ENCODE results near the gene UPF1. TPM values are rescaled to one million over a fixed set of nuclear protein-coding genes. Genes with fewer than 3 reads are reported as not detected.

UPF1 gene
- total and polyA plus RNA-seq, 2 of the 13 experiments (the other 11 are each of a cell fraction or from before 2014, with no cell fraction given), result 16.9 to 41.8 TPM

DNA sequence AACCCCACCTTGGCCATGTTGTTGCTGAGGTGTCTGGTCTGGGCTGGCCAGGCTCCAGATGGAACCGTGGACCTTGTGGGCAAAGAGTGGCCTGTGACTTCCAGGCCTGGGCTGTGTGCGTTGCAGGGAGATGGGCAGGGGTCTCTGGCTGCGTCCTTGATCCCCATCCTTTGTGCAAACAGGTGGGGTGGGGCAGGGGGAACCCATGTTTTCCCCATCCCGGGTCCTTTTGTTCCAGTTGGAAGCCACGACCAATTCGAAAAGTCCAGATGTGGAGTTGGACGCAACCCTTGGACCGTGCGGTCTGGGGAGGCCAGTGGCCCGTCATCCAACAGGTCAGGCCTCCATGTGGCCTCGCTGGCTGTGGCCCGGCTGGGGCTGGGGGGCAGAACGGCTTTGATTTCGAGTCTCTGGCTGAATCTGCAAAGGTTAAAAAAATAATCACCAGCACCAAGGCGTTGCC, 27.6 kb upstream of the UPF1 start (continued):
- TF ChIP-seq, protein P1, sequence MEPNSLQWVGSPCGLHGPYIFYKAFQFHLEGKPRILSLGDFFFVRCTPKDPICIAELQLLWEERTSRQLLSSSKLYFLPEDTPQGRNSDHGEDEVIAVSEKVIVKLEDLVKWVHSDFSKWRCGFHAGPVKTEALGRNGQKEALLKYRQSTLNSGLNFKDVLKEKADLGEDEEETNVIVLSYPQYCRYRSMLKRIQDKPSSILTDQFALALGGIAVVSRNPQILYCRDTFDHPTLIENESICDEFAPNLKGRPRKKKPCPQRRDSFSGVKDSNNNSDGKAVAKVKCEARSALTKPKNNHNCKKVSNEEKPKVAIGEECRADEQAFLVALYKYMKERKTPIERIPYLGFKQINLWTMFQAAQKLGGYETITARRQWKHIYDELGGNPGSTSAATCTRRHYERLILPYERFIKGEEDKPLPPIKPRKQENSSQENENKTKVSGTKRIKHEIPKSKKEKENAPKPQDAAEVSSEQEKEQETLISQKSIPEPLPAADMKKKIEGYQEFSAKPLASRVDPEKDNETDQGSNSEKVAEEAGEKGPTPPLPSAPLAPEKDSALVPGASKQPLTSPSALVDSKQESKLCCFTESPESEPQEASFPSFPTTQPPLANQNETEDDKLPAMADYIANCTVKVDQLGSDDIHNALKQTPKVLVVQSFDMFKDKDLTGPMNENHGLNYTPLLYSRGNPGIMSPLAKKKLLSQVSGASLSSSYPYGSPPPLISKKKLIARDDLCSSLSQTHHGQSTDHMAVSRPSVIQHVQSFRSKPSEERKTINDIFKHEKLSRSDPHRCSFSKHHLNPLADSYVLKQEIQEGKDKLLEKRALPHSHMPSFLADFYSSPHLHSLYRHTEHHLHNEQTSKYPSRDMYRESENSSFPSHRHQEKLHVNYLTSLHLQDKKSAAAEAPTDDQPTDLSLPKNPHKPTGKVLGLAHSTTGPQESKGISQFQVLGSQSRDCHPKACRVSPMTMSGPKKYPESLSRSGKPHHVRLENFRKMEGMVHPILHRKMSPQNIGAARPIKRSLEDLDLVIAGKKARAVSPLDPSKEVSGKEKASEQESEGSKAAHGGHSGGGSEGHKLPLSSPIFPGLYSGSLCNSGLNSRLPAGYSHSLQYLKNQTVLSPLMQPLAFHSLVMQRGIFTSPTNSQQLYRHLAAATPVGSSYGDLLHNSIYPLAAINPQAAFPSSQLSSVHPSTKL (CRISPR knock-in tag; IDR thresholded peaks at IDR 0.05), result 0 out of 2 replicates have a peak, but pooled peaks have one; percentile 4
- no peak for TF ChIP-seq NFIB (CRISPR knock-in tag; IDR thresholded peaks at IDR 0.05; ENCODE audit: borderline replicate concordance)
- TF ChIP-seq, protein P2, sequence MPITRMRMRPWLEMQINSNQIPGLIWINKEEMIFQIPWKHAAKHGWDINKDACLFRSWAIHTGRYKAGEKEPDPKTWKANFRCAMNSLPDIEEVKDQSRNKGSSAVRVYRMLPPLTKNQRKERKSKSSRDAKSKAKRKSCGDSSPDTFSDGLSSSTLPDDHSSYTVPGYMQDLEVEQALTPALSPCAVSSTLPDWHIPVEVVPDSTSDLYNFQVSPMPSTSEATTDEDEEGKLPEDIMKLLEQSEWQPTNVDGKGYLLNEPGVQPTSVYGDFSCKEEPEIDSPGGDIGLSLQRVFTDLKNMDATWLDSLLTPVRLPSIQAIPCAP (CRISPR knock-in tag; IDR thresholded peaks at IDR 0.05; ENCODE audit: low read depth), result no peak
- 0 out of 2 replicates have a peak, but pooled peaks have one; percentile 27 for TF ChIP-seq KDM5B (CRISPR knock-in tag; IDR thresholded peaks at IDR 0.05; ENCODE audit: borderline replicate concordance)
- TF ChIP-seq HNRNPUL1 (IDR thresholded peaks at IDR 0.05; ENCODE audit: low read depth, low read length), result no peak
- no peak for TF ChIP-seq ZMAT5 (CRISPR knock-in tag; IDR thresholded peaks at IDR 0.05; ENCODE audit: borderline replicate concordance, low read depth)
- TF ChIP-seq SOX13 (IDR thresholded peaks at IDR 0.05), result no peak
- 0 out of 4 replicates have a peak, but pooled peaks of 1 of the 2 experiments have one; percentile 5 for TF ChIP-seq SOX13 (CRISPR knock-in tag; conservative IDR thresholded peaks at IDR 0.05 in 1 of 2, IDR thresholded peaks at IDR 0.05 in 1 of 2)
- peak; percentile 45; the same call in 1 of the 2 replicates for TF ChIP-seq PHF8 (CRISPR knock-in tag; IDR thresholded peaks at IDR 0.05)
- TF ChIP-seq MYC (CRISPR knock-in tag; IDR thresholded peaks at IDR 0.05; ENCODE audit: borderline replicate concordance), result peak; percentile 57; the same call in 1 of the 2 replicates
- no peak for TF ChIP-seq CREB1 (IDR thresholded peaks at IDR 0.05)
- no peak for TF ChIP-seq CREB1 (CRISPR knock-in tag; IDR thresholded peaks at IDR 0.05)
- peak; percentile 55; the same call in 1 of the 2 replicates for TF ChIP-seq HNF4G (IDR thresholded peaks at IDR 0.05; ENCODE audit: borderline replicate concordance, low read depth, low read length)
- no peak for TF ChIP-seq HNF4G (CRISPR knock-in tag; IDR thresholded peaks at IDR 0.05; ENCODE audit: borderline replicate concordance, low read depth)
- TF ChIP-seq HNF1A (IDR thresholded peaks at IDR 0.05; ENCODE audit: low read depth), result no peak
- no peak for TF ChIP-seq HNF1A (CRISPR knock-in tag; IDR thresholded peaks at IDR 0.05; ENCODE audit: borderline replicate concordance)
- TF ChIP-seq ZNF276 (CRISPR knock-in tag; IDR thresholded peaks at IDR 0.05; ENCODE audit: low read depth), result no peak
- peak; percentile 20; the same call in 1 of the 2 replicates for TF ChIP-seq ZNF644 (CRISPR knock-in tag; IDR thresholded peaks at IDR 0.05; ENCODE audit: low read depth)
- TF ChIP-seq RARA (CRISPR knock-in tag; IDR thresholded peaks at IDR 0.05), result no peak; the same call in none of the 2 replicates

Data from HepG2 (cell line).